ENCODE measurements around the gene ADH7.

ADH7 gene

DNA sequence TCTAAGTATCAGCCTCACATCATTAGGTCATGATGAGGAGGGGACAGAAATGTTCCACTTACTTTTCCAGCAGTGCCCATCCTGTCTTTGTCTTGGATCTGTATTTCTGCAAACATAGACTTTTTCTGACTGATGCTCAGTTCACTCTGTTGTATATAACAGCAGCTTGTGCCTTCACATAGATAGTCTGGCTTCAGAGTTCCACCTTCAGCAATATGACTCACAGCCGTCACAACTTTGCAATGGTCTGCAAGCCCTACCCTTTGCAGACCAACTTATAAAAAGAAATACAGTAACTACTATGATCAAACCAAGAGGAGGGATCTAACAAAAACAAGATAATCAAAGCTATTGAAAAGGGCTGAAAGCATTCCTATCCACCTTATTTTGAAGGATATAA is at the start of gene ADH7:
TSS of gene ADH7 (minus strand) at position 189 of the 400 bp plus-strand sequence. CDS start at position 80, 109 bp downstream.
- DNase-seq (ENCODE audit: low read depth) = no peak

DNA sequence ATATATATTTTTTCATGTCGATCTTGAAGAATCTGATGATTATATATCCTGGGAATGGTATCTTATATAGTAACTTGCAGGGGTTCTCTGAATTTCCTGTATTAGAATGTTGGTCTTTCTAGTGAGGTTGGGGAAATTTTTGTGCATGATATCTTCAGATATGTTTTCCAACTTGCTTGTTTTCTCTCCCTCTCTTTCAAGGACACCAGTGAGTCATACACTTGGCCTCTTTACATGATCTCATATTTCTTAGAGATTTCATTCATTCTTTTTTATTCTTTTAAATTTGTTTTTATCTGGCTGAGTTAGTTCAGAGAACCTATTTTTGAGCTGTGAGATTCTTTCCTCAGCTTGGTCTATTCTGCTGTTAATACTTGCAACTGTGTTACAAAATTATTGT is 48.5 kb upstream of the ADH7 start:
- no peak for DNase-seq (ENCODE audit: low read depth)

DNA sequence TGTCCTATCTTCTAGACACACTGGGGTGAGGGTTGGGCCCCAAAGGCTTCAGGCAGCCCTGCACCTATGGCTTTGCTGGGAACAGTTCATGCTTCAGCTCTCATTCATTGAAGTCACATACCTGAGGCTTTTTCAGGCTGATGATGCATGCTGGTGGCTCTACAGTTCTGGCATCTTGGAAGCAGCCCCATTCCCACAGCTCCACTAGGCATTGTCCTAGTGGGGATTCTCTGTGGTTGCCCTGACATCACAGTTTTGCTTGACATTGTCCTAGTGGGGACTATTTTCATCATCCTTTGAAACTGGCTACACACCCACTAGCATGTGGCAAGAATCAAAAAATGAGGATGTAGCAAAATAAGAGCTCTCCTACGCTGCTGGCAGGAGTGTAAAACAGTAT is 38.0 kb upstream of the ADH7 start:
- no peak for DNase-seq (ENCODE audit: low read depth)

DNA sequence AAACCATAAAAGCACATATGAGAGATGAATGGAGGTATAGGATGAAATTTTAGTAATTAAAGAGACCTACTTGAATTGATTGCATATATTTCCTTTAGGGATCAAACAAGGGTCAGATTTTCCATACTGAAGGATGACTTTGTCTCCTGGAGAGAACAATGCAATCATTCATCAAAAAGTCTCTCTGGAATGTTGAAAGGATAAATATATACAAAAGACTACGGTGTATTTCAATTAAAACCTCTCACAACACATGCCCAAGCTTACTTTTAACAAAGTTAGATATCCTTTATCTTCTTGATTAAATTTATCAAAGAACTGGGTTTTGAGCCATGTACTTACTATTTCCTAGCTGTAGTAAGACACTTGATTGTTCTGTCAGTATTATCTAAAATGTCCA is 36.8 kb upstream of the ADH7 start:
- DNase-seq (ENCODE audit: low read depth) = no peak

DNA sequence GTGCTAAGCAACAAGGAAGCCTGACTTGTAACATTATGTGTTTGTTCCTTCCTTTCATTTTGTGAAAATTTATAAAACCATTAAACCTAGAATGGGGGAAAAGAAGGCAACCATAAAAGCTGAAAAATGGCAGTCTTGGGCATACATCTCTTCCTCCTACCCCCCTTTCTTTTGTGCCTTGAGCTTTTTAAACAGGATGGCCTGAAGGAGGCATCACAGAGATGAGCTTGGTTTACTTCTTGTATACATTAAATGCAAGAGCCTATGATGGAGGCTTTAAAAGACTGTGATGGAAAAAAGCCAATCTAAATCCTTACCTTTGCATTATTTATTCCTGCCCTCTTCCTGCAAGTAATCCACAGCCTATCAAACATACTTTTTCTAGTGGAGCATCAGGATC is 36.2 kb upstream of the ADH7 start:
- DNase-seq (ENCODE audit: low read depth) = no peak

DNA sequence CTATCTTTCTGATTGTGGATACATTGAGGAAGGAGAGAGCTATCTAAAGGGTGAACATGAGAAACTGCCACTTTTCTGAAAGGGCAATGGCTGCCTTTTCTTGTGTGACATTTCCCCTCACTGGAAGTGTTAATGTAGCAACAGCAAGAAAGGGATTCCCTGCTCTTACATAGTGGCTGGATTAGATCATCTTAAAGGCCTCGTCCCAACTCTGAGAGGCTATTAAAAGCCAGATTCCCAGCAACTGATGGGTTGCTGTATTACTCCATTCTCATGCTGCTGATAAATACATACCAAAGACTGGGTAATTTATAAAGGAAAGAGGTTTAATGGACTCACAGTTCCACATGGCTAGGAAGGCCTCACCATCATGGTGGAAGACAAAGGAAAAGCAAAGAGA is 33.7 kb upstream of the ADH7 start:
- no peak for DNase-seq (ENCODE audit: low read depth)

DNA sequence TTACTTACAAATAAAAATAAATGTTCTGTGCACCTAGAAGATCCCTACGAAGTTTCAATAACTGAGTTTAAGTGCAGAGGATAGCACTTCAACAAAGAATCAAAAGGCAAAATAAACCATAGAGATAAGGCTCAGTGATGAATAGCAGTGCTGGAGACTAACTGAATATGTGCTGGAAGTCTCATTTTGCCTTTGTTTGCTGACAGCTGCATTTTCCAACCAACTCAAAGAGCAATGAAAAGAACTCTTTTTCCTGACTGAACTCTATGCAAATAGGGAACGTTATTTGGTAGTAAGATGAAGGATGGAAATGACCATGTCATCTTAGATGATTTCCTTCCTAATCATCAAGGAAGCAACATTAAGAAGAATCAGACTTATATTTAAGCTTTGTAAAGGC is 32.7 kb upstream of the ADH7 start:
- no peak for DNase-seq (ENCODE audit: low read depth)

DNA sequence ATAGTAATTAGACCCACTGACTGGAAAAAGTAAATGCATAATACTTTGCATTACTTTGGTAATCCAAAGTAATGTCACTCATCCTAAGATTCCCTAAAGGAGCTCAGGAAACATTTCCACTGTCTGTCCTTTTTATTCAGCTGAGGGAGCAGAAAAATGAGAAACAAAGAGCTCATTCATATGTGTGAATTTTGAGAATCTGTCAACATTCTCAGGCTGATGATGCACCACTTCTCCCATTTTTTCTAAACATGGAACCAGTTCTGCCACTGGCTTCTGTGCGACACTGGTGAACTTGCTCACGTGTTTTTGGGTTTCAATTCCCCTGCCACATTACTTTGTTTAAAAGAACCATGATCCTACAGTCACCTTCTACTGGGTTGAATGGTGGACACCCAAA is 28.4 kb upstream of the ADH7 start:
- no peak for DNase-seq (ENCODE audit: low read depth)

DNA sequence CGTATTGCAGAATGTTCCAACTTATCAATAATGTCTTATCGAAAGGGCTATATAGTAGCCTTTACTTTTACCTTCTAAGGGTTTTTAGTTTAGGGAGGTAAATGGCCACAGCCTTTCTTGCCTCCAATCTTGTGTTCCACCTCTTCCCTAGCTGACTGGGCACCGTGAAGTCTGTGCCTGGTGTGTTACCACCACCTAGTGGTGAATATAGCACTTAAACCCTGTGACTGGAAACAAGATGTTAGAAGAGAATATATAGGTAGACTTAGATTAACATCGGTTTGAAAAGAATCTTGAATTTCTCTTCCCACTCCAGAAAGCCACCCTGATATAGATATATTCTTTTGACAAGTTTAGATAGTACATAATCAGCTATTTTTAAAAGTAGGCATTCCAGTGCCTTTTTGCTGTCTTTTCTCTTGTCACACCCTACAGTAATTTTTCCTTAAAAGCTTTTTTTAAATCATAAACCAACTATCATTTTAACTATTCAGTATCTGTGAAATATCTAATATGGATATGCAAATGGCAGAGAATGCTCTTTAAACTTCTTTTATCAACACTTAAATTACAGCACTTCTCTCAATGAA is 27.8 kb upstream of the ADH7 start:
- peak; percentile 4 for DNase-seq (ENCODE audit: low read depth)

DNA sequence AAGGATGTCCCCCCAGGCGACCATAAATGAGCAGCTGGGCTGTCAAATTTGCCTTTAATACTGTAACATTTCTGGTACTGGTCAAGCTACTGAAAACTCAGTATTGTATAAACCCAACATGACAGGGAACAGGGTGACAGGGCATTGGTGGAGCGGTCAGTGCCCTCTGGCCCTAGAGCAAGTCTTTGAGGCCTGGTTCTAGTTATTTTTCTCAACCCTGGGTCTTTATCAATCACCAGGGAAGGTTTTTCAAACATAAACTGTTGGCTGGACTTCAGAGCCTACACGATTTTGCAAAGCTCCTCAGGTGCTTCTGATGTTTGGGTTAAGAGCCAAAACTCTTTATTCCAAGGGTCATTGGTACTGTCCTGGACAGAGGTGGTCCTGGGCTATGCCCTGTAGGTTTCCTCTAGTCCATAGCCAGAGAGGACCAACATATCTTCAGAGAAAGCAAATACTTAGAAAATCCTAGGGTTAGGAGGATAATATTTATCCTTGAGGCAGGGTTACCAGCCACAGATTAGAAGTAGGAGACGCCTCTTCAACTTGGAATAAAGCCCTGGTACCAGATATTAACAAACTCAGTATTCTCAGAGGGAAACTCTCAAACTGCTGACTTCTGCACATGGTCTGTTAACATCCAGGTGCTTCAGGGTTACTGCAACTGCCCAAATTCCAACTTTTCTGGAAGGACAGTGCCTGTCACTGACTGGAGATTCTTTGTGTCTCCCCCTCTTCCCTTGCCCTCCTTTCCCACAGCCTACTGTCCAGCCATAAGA is 26.7 kb upstream of the ADH7 start:
- no peak for DNase-seq (ENCODE audit: low read depth)

DNA sequence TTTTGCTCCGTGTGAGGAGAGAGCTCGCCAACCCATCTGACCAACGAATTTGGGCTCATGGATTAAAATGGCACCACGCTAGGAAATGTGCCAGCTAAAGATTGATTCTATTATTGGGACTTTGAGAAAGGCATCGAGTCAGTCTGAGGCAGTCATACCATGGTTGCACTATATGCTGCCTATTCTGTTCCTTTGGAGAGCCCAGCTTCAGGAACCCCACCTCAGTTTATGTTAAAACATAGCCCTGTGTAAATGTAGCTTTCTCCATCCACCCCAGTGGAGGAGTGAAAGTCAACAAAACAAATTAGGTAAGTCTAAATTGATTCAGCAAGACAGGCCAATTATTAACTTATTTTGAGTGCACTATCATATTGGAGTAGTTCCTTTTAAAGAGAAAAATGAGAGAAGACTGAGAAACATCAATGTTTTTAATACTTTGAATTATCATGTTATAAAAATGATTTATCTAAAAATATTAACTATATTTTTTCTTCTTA is 24.5 kb upstream of the ADH7 start:
- DNase-seq (ENCODE audit: low read depth) = no peak

DNA sequence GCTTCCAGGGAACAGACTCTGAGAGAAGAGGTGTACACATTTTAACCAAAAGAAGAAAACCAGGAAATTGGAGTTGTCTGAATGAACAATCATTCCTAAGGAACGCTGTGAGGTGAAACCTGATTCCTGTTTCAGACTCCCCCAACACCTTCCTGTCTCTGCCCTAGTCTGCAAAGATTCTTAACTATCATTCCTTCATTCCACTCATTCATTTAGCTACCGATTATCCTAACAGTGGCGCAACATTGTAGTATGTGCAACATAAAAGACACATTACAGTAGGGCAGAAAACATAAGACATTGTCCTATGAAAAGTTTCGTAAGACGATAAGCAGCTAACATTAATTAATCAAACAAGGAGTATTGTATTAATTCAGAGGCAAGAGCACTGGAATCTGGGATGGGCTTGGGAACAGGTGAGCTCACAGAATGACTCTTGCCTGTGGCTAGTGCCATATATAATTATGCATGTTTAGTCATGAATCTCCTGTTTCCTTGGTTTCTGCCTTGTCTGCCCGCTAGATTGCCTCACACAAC is 23.8 kb upstream of the ADH7 start:
- no peak for DNase-seq (ENCODE audit: low read depth)

DNA sequence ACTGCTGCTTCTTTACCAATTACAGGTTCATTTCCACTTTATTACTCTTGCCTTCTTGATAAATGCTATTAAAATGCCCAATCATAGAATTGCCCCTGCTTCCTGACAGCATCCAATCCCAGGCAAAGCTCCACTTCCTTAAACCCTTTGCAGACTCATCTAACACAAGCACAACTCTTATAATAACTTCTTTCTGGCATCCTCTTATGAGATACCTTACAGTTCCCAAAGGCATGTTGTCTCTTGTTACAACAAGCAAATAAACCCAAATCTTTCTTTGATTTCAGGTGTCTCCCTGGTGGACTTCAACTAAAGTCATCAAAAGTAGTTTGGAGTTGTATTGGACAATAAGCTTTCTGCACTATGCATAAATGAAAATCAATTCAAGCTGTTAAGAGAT is 22.5 kb upstream of the ADH7 start:
- DNase-seq (ENCODE audit: low read depth) = no peak

DNA sequence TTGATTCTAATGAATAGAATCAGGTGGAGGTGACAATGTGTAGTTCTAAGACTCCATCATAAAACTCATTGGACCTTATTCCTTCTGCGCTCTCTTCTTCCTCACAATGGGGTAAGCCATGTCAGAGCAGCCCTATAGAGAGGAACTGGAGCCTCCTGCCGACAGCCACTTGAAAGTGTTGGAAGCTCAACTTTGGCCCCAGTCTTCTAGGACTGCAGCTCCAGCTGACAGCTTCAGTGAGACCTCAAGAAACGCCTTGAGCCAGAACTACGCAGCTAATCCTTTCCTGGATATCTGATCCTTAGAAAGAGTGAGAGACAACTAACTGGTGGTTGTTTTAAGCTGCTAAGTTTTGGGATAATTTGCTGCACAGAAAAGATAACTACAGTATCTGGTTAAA is 22.1 kb upstream of the ADH7 start:
- no peak for DNase-seq (ENCODE audit: low read depth)

DNA sequence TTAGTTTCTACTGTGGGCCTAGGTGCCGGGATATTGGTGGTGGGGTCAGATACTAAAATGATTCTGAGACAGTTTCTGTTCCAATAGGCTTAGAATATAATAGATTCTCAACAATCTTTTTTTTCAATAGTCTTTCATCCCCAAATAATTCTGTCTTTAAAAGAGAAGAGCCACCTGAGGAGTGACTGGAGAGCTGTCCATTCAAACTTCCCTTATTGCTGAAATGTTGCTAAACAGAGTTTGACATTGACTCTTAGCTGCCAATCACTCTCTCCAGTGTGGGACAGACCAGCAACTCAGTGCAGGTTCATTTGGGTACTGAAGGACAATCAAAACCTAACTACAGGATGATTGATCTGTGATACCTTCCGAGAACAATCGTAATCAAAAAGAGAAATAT is 12.4 kb upstream of the ADH7 start:
- DNase-seq (ENCODE audit: low read depth) = no peak

DNA sequence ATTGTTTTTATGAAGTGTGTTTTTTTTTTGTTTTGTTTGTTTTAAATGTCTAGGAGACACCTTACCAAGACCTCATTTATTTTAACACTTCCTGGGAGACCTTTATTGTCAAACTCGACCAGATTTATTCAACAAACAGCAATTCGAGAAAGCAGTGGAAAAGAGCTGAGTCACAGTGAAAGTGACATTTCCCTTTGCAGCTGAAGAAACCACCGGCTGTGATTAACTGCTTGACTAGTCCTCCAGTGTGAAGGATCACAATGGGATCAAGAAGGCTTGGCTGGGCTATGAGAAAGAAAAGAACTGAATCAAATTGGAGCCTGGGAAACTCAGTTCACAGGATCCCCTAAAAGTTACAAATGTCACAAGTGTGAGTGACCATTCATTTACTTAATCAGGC is 11.9 kb upstream of the ADH7 start:
- DNase-seq (ENCODE audit: low read depth) = no peak

DNA sequence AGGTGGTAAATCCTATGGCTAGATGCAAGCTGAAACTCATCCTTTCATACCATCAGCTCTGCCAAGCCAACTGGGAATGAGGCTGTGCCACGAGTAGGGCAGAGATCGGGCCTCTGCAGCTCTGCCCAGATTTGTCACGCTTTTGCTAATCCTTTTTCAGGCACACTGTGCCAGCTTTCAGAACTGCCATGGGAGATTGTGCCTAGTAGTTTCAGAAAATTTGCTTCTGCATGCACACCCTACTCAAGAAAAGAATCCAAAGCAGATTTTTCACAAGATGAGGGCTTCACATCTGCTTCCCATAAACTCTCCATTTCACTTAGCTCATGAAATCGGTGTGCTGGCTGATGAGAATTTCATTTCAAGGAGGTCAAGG is 3.3 kb upstream of the ADH7 start:
- no peak for DNase-seq (ENCODE audit: low read depth)

DNA sequence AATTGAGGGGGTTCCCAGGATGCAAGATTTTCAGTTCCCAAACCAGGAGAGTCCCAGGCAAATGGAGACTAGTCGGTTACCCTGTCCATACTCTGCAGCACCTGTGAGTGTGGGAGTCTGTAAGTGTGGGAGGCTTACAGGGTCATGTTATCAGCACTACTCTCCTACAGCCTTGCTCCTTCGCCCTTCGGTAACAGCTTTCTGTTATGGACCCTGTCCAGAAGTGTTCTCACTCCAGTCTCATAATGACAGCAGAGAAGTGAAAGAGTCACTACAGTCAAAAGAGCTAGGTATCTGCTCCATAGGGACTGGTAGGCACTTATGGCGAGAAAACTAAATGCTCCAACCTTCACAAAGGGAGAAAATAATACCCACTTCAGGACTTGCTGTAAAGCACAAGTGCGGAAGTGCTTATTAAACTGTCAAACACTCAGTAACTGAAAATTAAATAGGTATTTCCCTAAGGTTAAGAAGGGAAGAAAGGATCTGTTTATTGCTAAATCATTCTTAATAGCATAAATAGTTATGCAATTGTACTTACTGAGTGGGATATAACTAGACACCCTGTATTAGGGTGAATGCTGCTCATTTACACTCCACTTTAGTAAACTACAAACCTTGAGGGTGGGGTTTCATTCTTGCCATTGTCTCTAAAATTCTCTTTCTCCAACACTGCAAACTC is 2.7 kb upstream of the ADH7 start:
- DNase-seq (ENCODE audit: low read depth) = no peak

DNA sequence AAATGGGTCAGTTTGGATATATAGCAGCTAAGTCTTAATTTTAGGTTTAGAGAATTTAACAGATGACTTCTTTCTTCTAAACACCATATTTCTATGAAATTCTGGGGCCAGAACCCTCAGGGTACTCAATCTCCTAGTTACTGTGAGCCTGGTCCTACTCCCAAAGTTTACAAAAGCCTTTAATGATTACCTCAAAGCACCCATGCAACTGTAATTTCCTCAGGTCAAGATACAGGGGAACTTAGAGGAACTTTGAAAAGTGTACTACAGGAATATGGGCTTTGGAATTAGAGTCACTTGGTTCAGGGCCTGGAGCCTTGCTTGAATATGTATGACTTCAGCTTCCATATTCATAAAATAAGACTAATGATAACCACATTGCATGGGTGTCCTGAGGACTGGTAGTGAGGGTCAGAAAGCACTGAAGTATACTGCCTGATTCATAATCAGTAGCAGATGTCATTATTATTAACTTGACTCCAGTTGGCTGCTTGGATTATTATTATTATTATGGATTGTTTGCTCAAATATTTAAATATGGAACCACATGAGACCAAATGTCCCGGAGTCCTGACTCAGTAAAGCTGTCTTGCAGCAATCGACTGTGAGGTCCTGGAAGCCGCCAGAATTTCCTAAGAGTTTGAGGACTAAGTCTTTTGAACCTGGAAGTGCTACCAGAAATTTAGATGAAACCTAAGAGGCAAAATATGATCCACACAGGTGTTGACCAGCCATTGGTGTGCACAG is 2.0 kb upstream of the ADH7 start:
- no peak for DNase-seq (ENCODE audit: low read depth)

DNA sequence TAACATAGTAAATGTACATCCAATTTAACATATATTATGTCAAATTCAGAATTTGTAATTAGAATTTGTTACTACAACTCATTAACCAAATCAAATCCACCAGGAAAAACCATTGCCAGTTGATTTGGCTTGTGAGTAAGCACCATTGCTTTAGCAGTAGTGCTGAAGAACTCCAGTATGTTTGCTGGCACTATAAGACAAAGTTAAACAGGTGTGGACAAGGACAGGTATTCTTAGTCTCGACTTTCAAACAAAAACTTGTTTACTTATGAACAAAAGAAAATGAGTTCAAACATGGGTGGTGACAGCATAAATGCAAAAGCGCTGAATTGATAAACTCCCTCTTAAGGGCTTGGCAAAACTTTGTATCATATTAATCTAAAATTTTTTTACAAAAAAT is 1.3 kb upstream of the ADH7 start:
- DNase-seq (ENCODE audit: low read depth) = no peak

DNA sequence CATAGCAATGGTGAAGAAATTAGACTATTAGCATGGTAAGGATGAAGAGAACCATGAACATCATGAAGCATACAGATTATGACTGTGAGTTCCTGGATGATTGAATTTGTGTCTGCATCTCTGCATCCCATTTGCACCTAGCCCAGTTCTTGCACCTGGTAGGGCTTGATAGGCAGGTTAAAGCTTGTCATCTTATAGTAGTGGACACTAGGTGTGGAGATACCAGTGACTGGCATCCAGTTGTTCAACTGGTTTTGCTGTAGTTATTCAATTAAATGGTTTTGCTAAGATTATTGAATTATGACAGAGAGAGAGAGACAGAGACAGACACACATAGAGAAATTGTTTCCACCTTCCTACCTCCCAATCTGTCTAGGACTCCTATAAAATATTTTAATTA is 5.0 kb downstream of the ADH7 start:
- no peak for DNase-seq (ENCODE audit: low read depth)

DNA sequence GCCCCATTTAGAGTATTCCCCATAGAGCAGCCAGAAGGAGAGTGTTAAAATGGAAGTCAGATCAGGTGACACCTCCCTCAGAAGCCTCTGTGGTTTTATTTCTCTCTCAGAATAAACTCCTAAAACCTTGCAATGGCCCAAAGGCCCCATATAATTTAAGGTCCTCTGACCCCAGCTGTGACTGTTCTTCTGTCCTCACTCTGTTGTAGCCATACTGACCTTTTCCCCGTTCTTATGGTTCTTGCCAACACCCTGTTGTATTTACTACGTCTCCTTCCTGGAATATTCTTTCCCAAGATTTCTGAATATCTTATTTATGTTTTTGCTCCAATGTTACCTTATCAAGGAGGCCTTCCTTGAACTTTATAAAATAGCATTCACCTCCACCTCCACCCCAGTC is 18.0 kb downstream of the ADH7 start:
- DNase-seq (ENCODE audit: low read depth) = no peak

Data from stimulated activated CD8-positive, alpha-beta memory T cell treated with anti-CD3 and anti-CD28 coated beads, Interleukin-12 subunit alpha, Interleukin-12 subunit beta, amount 100 ng/mL, for 4 hours (primary cell).